GM12872 (cell line): ENCODE data around the gene PARD3B.

Experiments used
- TF ChIP-seq, protein P1 (sequence below): IDR thresholded peaks from 3 replicates; pipeline ENCODE4 v1.5.1; 2011; ENCODE audit warnings: low read depth, mild to moderate bottlenecking, low read length, moderate library complexity; ENCODE audit not compliant: insufficient read depth

Gene PARD3B

DNA sequence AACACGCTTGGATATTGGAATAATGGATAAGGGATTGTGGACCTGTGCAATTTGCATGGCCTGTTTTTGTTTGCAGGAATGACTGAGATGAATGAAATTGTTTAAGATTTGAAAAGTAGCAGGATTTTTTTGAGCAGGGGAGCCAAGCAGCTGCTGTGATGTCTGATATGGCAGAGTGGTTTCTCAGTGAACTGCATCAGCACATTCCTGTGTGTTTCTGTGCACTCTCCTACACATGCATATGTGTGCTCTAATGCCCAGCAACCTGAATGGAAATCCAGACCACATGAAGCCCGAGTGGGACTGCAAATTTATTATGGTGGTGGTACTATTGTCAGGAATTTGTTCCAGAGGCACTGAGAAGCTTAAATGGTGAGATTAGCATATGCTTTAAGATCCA, 161.7 kb downstream of the PARD3B start:
- TF ChIP-seq, protein P1, sequence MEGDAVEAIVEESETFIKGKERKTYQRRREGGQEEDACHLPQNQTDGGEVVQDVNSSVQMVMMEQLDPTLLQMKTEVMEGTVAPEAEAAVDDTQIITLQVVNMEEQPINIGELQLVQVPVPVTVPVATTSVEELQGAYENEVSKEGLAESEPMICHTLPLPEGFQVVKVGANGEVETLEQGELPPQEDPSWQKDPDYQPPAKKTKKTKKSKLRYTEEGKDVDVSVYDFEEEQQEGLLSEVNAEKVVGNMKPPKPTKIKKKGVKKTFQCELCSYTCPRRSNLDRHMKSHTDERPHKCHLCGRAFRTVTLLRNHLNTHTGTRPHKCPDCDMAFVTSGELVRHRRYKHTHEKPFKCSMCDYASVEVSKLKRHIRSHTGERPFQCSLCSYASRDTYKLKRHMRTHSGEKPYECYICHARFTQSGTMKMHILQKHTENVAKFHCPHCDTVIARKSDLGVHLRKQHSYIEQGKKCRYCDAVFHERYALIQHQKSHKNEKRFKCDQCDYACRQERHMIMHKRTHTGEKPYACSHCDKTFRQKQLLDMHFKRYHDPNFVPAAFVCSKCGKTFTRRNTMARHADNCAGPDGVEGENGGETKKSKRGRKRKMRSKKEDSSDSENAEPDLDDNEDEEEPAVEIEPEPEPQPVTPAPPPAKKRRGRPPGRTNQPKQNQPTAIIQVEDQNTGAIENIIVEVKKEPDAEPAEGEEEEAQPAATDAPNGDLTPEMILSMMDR = no peak

DNA sequence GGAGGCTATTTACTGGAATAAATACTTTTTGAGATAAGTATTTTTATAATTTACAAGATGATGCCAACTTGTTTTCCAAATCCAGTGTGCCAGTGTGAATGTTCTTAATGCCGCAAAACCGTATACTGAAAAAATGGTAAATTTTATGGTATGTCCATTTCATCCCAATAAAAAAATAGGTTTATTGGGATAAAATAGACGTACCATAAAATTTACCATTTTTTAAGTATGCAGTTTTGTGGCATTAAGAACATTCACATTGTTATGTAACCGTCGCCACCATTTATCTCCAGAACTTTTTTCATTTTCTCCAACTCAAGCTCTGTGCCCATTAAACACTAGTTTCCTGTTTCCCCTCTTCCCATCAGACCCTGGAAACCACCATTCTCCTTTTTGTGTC, 167.9 kb downstream of the PARD3B start:
- TF ChIP-seq, protein P1 = no peak

DNA sequence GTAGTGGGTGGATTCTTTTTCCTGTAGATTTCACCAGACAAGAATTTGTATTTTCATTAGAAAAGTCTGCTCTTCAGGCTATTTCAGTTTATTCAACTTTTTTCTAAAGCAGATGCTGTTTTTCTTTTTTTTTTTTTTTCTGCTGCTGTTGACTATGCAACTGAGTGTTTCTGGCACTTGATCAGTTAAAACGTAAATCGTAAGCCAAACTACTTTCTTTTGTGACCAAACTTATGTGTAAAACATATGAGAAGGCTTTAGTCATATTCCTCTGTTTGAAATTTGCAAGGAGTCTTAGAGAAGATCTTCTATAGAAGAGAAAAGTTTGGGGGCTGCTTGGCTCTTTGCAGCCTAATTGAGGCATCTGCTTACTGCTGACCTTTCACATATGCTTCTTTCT, 170.1 kb downstream of the PARD3B start:
- TF ChIP-seq, protein P1 = no peak

DNA sequence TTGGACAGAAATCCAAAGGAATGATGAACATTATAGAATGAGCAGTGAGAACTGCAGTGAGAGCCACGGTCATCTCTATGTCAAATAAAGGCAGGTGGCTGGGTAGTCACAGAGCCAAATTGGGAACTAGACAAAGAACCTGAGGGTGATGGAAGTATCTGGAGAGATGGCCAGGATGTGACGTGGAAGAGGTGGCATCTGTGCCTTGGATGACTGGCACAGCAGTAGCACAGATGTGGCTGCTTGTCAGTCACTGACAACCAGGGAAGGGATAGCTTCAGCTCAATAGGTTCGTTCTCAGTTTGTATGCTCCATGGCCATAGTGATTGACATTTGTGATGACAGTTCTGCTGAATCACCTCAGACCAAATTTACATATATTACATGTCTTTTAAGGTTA, 172.3 kb downstream of the PARD3B start:
- TF ChIP-seq, protein P1 = no peak

DNA sequence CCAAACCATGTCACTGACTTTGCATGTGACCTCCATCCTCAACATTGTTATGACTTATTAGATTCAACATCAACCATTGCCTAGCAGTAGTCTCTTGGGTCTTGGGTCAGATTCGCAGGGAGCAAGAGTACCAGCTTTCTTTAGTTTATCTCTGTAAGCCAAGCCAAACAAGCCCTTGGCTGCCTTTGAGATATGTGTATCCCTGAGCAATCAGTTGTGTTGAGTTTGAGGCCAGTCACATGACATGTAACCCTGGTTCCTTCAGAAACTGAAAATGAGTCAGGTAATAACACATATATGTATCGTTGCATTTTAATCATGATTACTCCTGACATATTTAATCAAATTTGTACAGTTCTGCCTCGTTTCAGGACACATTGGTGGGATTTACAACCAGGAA, 173.3 kb downstream of the PARD3B start:
- TF ChIP-seq, protein P1 = no peak

DNA sequence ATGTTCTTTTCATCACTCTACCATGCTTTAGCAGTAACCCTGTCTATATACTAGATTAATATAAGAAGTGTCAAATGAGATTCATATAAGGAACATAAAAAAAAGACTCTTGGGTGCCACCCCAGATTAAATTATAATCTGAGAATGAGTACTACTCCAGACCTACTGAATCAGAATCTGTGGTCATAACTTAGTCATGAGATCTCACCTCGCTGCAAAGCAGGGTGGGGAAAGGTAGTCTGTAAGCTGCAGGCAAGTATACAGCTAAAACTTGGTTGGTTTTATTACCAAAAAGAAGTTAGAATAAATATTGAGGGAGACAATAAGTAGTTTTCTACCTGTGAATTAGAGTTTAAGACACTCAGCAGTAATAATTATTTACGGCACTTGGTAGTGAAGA, 175.6 kb downstream of the PARD3B start:
- TF ChIP-seq, protein P1 = no peak

DNA sequence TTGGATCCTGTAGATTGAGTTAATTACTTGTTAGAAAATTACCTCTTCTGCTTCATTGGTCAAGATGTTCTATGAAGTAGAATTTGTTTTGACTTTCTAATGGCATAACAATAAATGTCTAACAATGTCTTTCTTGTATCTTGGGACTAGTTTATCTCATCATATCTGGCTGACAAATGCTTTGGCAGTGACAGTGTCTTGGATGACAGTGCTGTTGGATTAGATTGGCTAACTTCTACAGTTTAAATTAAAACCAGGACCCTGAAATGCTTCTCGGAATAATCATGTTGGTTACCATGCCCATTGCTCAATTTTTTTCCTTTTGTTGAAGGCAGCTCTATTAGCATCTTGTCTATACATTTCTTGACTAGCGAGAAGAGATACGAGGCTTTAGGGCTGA, 176.9 kb downstream of the PARD3B start:
- TF ChIP-seq, protein P1 = no peak

DNA sequence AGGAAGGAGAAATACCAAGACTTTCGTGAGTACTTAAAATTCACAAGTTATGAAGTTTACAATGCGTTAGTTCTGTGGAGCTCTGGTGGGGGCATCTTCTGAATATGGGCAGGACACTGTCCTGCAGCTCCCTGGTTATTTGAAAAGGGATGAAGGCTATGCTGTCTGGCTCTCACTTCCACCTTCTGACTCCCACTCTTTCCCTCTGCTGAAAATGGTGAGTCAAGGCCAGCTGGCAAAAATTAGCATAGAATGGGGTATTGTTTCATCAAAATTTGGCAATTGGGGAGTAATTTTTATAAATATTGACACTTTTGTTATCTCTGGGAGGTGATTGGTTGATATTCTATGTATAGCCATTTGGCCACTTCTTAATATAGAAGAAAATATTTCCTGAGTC, 177.4 kb downstream of the PARD3B start:
- TF ChIP-seq, protein P1 = no peak
